PFSK-1 (cell line): Measurements from ENCODE around the gene HOXB2.

Experiments
- FOXP2 ChIP-seq: optimal IDR thresholded peaks from 2 replicates; pipeline ENCODE3; 2011; ENCODE audit warnings: borderline replicate concordance, control low read depth, inconsistent platforms; ENCODE audit not compliant: insufficient read depth; ENCODE audit errors: extremely low read length, extremely low read depth
- POLR2AphosphoS5 ChIP-seq: IDR thresholded peaks from 2 replicates; pipeline ENCODE4 v1.6.1; 2012; ENCODE audit warnings: low read depth, mild to moderate bottlenecking, control low read depth, low read length, moderate library complexity
- SIN3A ChIP-seq: IDR thresholded peaks from 2 replicates; pipeline ENCODE4 v1.6.1; 2012; ENCODE audit warnings: mild to moderate bottlenecking, low read length, moderate library complexity, borderline replicate concordance; ENCODE audit not compliant: insufficient read depth
- TAF1 ChIP-seq: IDR thresholded peaks from 2 replicates; pipeline ENCODE4 v1.6.1; 2012; ENCODE audit warnings: low read length, control low read depth, borderline replicate concordance; ENCODE audit not compliant: insufficient read depth
- TF ChIP-seq, protein P1 (sequence below), 2 experiments: IDR thresholded peaks; 2 replicates each; pipeline versions ENCODE4 v1.6.1 to v1.8.0; 2011 to 2012; ENCODE audit warnings: low read depth in 2 of 2, low read length in 2 of 2, control low read depth in 1 of 2, inconsistent platforms in 1 of 2, mild to moderate bottlenecking in 1 of 2, moderate library complexity in 1 of 2; ENCODE audit not compliant: insufficient read depth in 1 of 2

HOXB2 gene

GRCh38 chr17:48544349-48545021 is 424 bp downstream of the HOXB2 start:
- TF ChIP-seq SIN3A (no peak), FOXP2 (no peak), POLR2AphosphoS5 (no peak), TAF1 (no peak)
- TF ChIP-seq, protein P1, sequence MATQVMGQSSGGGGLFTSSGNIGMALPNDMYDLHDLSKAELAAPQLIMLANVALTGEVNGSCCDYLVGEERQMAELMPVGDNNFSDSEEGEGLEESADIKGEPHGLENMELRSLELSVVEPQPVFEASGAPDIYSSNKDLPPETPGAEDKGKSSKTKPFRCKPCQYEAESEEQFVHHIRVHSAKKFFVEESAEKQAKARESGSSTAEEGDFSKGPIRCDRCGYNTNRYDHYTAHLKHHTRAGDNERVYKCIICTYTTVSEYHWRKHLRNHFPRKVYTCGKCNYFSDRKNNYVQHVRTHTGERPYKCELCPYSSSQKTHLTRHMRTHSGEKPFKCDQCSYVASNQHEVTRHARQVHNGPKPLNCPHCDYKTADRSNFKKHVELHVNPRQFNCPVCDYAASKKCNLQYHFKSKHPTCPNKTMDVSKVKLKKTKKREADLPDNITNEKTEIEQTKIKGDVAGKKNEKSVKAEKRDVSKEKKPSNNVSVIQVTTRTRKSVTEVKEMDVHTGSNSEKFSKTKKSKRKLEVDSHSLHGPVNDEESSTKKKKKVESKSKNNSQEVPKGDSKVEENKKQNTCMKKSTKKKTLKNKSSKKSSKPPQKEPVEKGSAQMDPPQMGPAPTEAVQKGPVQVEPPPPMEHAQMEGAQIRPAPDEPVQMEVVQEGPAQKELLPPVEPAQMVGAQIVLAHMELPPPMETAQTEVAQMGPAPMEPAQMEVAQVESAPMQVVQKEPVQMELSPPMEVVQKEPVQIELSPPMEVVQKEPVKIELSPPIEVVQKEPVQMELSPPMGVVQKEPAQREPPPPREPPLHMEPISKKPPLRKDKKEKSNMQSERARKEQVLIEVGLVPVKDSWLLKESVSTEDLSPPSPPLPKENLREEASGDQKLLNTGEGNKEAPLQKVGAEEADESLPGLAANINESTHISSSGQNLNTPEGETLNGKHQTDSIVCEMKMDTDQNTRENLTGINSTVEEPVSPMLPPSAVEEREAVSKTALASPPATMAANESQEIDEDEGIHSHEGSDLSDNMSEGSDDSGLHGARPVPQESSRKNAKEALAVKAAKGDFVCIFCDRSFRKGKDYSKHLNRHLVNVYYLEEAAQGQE (IDR thresholded peaks at IDR 0.05; ENCODE audit: insufficient read depth in 1 of 2, low read depth in 2 of 2, low read length in 2 of 2), result no peak

DNA sequence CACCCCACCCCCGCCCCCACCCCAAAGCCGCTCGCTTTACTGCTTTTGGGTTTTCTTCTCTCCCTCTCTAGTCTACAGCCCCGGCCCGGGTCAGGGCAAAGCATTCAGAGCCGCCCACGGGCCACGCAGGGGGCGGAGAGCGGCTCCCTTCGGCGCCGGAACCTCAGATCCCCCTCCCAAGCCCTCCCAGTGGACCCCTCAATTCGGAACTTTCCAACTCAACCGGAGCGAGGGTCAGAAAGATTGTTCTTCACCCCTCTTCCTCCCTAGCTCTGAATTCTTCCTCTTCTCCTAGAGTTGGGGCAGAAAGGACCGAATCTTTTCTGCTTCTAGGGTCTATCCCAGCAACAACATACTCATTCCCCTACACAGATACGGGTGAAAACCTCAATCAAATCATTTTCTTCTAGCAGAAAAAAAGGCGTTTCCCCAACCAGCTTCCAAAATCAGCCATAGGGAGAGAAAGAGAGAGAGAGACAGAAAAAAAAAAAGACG is 1.0 kb downstream of the HOXB2 start:
- TF ChIP-seq SIN3A, result no peak
- TF ChIP-seq TAF1, result no peak

GRCh38 chr17:48543107-48543853 is 1.6 kb downstream of the HOXB2 start:
- TF ChIP-seq TAF1, result no peak
- no peak for TF ChIP-seq POLR2AphosphoS5
- TF ChIP-seq FOXP2, result no peak
- TF ChIP-seq, protein P1 (IDR thresholded peaks at IDR 0.05; ENCODE audit: insufficient read depth in 1 of 2, low read depth in 2 of 2, low read length in 2 of 2), result no peak
- TF ChIP-seq SIN3A, result no peak

DNA sequence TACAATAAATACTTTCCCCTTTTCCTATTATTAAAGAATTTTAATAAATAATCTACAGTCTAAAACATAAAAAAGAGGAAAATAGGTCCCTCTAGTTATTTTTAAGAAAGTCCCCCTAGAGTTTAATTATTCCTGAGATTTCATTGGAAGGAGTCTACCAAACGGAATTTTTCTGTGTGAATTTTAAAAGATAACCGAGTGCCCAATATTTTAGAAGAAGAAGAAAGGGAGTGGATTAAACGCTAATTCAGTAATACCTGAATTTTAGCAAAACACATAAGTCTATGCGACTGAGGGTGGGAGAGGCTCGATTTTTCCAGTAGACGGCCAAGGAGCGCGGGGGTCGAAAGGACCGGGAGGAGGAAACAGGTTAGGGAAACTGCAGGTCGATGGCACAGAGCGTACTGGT is 2.2 kb downstream of the HOXB2 start:
- TF ChIP-seq SIN3A, result no peak
- no peak for TF ChIP-seq FOXP2
- no peak for TF ChIP-seq TAF1
- TF ChIP-seq, protein P1 (IDR thresholded peaks at IDR 0.05; ENCODE audit: insufficient read depth in 1 of 2, low read depth in 2 of 2, low read length in 2 of 2), result no peak
- TF ChIP-seq POLR2AphosphoS5, result no peak

DNA sequence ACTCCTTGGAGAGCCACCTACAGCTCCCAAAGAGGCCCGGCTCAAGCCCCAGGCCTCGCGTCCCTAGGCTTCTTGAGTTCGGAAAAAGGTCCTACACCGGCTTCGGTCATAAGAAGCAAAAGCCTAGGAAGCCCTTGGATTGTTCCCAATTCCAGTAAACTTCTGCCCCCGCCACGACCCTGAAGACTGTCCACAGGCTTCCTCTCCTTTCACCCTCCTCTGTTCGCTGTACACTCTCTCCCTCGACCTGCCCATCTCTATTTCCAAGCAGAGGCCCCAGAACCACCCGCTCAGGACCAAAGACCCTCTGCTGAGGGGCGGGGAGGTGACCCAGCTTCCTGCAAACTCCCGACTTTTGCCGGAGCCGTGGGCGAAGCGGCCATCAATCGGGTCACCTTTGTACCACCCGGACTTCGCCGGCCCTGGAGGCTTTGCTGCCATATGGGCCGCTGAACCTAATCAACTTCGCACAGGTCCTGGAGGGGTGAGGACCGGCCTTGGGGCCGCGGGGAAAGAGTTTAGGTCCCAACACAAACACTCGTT is 2.7 kb downstream of the HOXB2 start:
- TF ChIP-seq FOXP2, result no peak
- no peak for TF ChIP-seq TAF1
- no peak for TF ChIP-seq SIN3A
- no peak for TF ChIP-seq POLR2AphosphoS5
- TF ChIP-seq, protein P1 (IDR thresholded peaks at IDR 0.05; ENCODE audit: insufficient read depth in 1 of 2, low read depth in 2 of 2, low read length in 2 of 2), result no peak
